GM12878 (cell line): ENCODE data around the gene RPS16. TPM values are rescaled to one million over a fixed set of nuclear protein-coding genes. Genes with fewer than 3 reads are reported as not detected.

Source experiments
- BACH1 ChIP-seq: fragments of 450-650 bp; IDR thresholded peaks from 2 replicates; pipeline ENCODE4 v1.6.1; 2017; ENCODE audit warnings: mild to moderate bottlenecking, borderline replicate concordance
- CBX5 ChIP-seq: sonication (generic); IDR thresholded peaks from 2 replicates; pipeline ENCODE4 v1.6.1; 2016; ENCODE audit warnings: low read depth, moderate library complexity, mild to moderate bottlenecking, inconsistent platforms
- HDAC2 ChIP-seq: fragments of 200-600 bp; sonication (generic); IDR thresholded peaks from 2 replicates; pipeline ENCODE4 v1.6.1; 2017
- HDAC6 ChIP-seq: fragments of 200-600 bp; sonication (generic); IDR thresholded peaks from one replicate; pipeline ENCODE4 v1.8.0; 2017; ENCODE audit warnings: antibody characterized with exemption; ENCODE audit not compliant: unreplicated experiment
- IKZF1 ChIP-seq: fragments of 450-650 bp; conservative IDR thresholded peaks from 2 replicates; pipeline ENCODE4 v1.6.1; 2017; ENCODE audit warnings: antibody characterized with exemption, mild to moderate bottlenecking
- IRF5 ChIP-seq: fragments of 450-650 bp; IDR thresholded peaks from 2 replicates; pipeline ENCODE4 v1.6.1; 2017; ENCODE audit warnings: borderline replicate concordance
- JUNB ChIP-seq: IDR thresholded peaks from 2 replicates; pipeline ENCODE4 v1.6.1; 2016; ENCODE audit warnings: antibody characterized with exemption, mild to moderate bottlenecking
- MLLT1 ChIP-seq: fragments of 450-650 bp; IDR thresholded peaks from 2 replicates; pipeline ENCODE4 v1.6.1; 2016; ENCODE audit warnings: mild to moderate bottlenecking
- MYC ChIP-seq: IDR thresholded peaks from 2 replicates; pipeline ENCODE4 v1.6.1; 2011; ENCODE audit warnings: mild to moderate bottlenecking, low read length, moderate library complexity, inconsistent platforms; ENCODE audit not compliant: insufficient read depth, insufficient replicate concordance, insufficient read length, severe bottlenecking
- NKRF ChIP-seq: fragments of 450-650 bp; conservative IDR thresholded peaks from 2 replicates; pipeline ENCODE4 v1.6.1; 2017; ENCODE audit warnings: mild to moderate bottlenecking, moderate library complexity
- NR2C2 ChIP-seq: IDR thresholded peaks from 2 replicates; pipeline ENCODE4 v1.6.1; 2011; ENCODE audit warnings: borderline replicate concordance, low read depth; ENCODE audit not compliant: control insufficient read depth, insufficient read length
- POLR2AphosphoS5 ChIP-seq: IDR thresholded peaks from 2 replicates; pipeline ENCODE4 v1.6.1; 2011; ENCODE audit warnings: mild to moderate bottlenecking, low read length, inconsistent platforms
- REST ChIP-seq: IDR thresholded peaks from 2 replicates; pipeline ENCODE4 v1.6.1; 2012; ENCODE audit warnings: mild to moderate bottlenecking, low read depth, low read length
- RFX5 ChIP-seq: IDR thresholded peaks from 2 replicates; pipeline ENCODE4 v1.6.1; 2011; ENCODE audit warnings: low read depth, low read length, improper control_type of control experiment
- SPI1 ChIP-seq: IDR thresholded peaks from 2 replicates; pipeline ENCODE4 v1.6.1; 2011; ENCODE audit warnings: low read depth, mild to moderate bottlenecking, low read length, moderate library complexity, borderline replicate concordance; ENCODE audit not compliant: insufficient read depth
- SREBF1 ChIP-seq: IDR thresholded peaks from 2 replicates; pipeline ENCODE4 v1.6.1; 2012; ENCODE audit warnings: mild to moderate bottlenecking, low read length
- SUPT20H ChIP-seq: IDR thresholded peaks from 2 replicates; pipeline ENCODE4 v1.6.1; 2011; ENCODE audit warnings: low read depth, mild to moderate bottlenecking, low read length, moderate library complexity, borderline replicate concordance; ENCODE audit not compliant: control insufficient read depth
- TCF12 ChIP-seq: IDR thresholded peaks from 2 replicates; pipeline ENCODE4 v1.6.1; 2011; ENCODE audit warnings: low read depth, mild to moderate bottlenecking, low read length
- ZZZ3 ChIP-seq: IDR thresholded peaks from 2 replicates; pipeline ENCODE4 v1.6.1; 2011; ENCODE audit warnings: low read depth; ENCODE audit not compliant: control insufficient read depth, insufficient read length
- polyA plus RNA-seq, 11 experiments: library from polyadenylated mRNA; depleted of rRNA in 4 of 11; unstranded in 6 of 11; stranded (reverse) in 5 of 11; fragments of >200 nt; fragmentation: Nextera tagmentation in 4 of 11; fragmentation: Illumina TruSeq in 1 of 11; extraction: Ambion mirVana in 4 of 11; extraction: Trizol in 1 of 11; gene quantifications; 1 replicate in 1 of 11; 2 replicates in 10 of 11; pipeline versions ENCODE4 v1.2.1 to v1.2.3, GENCODE V29; 2011 to 2016; ENCODE audit warnings: inconsistent platforms in 2 of 11, missing spikeins in 2 of 11, low read depth in 1 of 11
- total RNA-seq, 4 experiments: library from RNA; depleted of rRNA in 3 of 4; stranded (reverse); fragments of >200 nt in 3 of 4; fragmentation: Illumina TruSeq in 1 of 4; extraction: Trizol in 1 of 4; gene quantifications; 2 replicates each; pipeline versions ENCODE4 v1.2.1 to v1.2.3, GENCODE V29; 2013 to 2021

RPS16 gene
- total and polyA plus RNA-seq, 10 of the 15 experiments (the other 5 are each of a cell fraction or from before 2014, with no cell fraction given) = 148 to 4,810 (median 2,343) TPM

- TF ChIP-seq RFX5 = no peak
- TF ChIP-seq SUPT20H = no peak
- TF ChIP-seq IKZF1 = peak; percentile 67
- TF ChIP-seq TCF12 = no peak; the same call in 1 of the 2 replicates
- TF ChIP-seq ZZZ3 = no peak
- no peak; the same call in 1 of the 2 replicates for TF ChIP-seq JUNB
- TF ChIP-seq POLR2AphosphoS5 = peak; percentile 87
- TF ChIP-seq HDAC2 = 0 out of 2 replicates have a peak, but pooled peaks have one; percentile 21
- TF ChIP-seq HDAC6 = peak; percentile 6
- TF ChIP-seq SREBF1 = no peak; the same call in 1 of the 2 replicates
- TF ChIP-seq MLLT1 = peak; percentile 83
- TF ChIP-seq IRF5 = peak; percentile 63; the same call in 1 of the 2 replicates
- TF ChIP-seq BACH1 = peak; percentile 79
- no peak for TF ChIP-seq MYC
- no peak for TF ChIP-seq NKRF
- no peak for TF ChIP-seq NR2C2
- TF ChIP-seq REST = no peak
- TF ChIP-seq CBX5 = no peak
- no peak for TF ChIP-seq SPI1
Observed at GRCh38 chr19:39401549-39402345, 34.0 kb downstream of the RPS16 start (continued).
